GM19043 (cell line): ENCODE data around the gene SPATA24.

ENCODE experiments used
- ATAC-seq: cut with Tn5 transposase; IDR thresholded peaks from one replicate; pipeline ENCODE4 v1.9.1; 2021; ENCODE audit warnings: low read depth; ENCODE audit not compliant: unreplicated experiment

SPATA24 gene

DNA sequence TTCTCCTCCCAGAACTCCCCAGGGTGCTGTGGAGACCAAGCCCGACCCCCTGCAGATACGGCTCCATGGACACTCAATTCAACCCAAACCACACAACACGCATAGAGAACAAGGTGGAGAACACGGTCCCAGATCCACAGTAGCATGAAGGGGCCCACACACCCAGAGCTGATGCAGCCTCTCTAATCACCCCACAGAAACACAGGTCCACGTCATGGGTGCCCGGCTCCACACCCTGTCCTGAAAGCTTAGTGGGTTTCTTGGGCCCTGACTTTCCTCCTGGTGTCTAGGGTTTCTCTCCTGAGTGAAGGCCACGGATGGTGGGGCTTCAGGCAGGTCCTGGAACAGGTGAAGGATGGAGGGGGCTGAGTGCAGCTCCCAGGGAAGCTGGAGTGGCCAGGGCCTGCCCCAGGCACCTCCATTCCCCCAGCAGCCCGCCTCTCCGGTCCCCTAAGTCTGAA lies 19.3 kb downstream of the SPATA24 start:
- ATAC-seq: no peak

GRCh38 chr5:139383993-139384590 lies 19.8 kb downstream of the SPATA24 start:
- ATAC-seq: no peak

DNA sequence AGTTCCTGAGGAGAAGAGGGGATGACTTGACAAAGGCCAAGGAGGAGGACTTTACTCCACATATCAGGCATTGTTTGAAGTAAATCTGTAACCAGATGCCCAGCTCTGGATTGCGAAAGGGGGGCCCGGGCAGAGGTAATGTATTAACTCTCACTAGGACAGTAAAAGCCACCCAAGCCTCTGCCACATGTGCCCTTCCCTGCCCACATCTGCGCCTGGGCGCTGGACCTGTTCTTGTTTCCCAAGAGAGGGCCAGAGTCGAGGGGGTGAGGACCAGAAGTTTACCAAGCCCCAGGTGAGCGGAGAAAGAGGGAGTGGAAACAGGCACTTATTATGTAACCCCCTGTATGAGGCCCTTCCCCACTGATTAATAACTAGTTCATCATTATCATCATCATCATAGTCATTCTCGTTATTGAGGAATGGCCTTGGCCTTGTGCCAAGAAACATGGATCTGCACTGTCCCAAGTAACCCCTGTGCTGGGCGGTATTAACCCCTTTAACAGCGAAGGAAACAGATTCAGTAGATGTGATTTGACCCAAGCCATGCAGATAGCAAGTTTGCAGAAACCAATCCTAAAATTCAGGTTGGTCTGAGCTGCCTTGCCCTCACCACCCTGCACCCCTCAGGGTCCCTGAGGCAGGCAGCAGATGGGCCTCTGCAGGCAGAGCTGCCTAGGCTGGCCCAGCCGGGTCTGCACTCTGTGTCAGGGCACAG lies 20.5 kb downstream of the SPATA24 start, which contains the start of gene SLC23A1:
TSS of gene SLC23A1 (minus strand) at position 23 of the 718 bp plus-strand sequence. CDS start 44 bp downstream, outside the sequence.
- no peak for ATAC-seq

DNA sequence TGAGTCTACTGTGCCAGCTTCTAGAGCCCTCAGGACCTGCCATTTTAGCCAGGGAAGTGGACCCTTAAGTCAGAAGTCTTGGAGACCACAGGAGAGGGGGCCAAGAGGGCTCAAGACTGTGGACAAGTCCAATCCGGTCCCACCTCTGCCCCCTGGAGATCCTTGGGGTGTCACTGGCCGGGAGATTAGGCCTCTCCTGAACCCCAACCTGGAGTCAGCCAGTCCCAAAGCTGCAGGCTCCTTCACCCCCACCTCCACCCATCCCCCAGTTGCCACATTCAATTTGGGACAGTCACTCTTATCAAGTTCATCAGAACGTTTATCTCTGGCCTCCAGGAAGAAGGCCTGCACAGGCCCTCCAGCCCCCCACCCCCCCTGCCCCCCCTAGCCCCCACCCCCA lies 21.1 kb downstream of the SPATA24 start:
- no peak for ATAC-seq

- no peak for ATAC-seq
These were observed 21.8 kb downstream of the SPATA24 start for GRCh38 chr5:139381837-139382761.

GRCh38 chr5:139379626-139380449 lies 24.1 kb downstream of the SPATA24 start:
- no peak for ATAC-seq

GRCh38 chr5:139378941-139379361 lies 24.9 kb downstream of the SPATA24 start:
- ATAC-seq: no peak

DNA sequence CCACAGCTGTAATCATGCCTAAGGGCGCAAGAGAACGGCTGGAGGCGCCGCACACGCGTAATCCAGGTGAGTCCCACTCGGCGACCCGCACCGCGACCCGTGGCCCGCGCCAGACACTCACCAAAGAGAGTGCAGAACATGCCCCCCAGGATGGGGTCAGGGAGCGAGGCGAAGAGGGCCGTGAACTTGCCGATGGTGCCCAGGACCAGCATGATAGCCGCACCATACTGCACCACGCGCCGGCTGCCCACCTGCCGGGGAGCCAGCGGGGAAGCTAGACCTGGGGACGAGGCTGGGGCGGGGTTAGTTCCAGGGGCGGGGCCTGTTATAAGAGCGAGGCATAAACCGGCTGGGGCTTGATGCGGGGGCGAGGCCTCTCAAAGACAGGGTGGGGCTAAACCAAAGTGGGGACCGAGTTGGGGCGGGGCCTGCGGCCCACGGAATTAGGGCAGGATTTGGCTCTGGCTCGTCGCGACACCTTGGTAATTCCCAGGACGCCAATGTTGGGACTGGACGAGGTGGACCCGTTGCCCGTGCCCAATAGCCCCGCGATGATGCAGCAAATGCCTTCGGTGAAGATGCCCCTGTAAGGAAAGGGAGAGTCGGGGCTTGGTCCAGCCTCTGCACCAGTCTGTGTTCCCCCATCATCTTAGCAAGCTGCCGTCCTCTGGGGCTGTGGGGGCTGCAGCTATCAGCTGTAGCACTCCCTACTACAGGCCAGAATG lies 25.6 kb downstream of the SPATA24 start:
- ATAC-seq: no peak

- ATAC-seq: no peak
These were observed 26.7 kb downstream of the SPATA24 start for GRCh38 chr5:139377226-139377625.

GRCh38 chr5:139376364-139376763 lies 27.5 kb downstream of the SPATA24 start:
- no peak for ATAC-seq

DNA sequence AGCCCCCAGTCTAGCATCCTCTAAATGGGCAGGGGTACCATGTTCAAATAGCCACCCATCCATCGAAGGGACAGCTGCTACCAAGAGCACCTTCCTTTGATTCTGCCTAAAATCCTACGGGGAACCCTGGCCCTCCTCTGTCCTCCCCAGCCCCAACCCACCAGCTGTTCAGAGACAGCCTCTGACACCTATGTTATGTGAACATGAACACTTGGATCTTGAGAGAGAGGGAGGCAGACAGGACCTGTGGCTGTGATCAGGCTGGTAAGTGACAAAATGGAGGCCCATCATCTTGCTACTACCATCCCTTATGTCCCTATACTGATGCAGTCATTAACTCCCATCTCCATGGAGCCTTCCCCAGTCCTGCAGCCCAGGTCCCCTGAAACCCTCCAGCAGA lies 29.0 kb downstream of the SPATA24 start:
- ATAC-seq: no peak

DNA sequence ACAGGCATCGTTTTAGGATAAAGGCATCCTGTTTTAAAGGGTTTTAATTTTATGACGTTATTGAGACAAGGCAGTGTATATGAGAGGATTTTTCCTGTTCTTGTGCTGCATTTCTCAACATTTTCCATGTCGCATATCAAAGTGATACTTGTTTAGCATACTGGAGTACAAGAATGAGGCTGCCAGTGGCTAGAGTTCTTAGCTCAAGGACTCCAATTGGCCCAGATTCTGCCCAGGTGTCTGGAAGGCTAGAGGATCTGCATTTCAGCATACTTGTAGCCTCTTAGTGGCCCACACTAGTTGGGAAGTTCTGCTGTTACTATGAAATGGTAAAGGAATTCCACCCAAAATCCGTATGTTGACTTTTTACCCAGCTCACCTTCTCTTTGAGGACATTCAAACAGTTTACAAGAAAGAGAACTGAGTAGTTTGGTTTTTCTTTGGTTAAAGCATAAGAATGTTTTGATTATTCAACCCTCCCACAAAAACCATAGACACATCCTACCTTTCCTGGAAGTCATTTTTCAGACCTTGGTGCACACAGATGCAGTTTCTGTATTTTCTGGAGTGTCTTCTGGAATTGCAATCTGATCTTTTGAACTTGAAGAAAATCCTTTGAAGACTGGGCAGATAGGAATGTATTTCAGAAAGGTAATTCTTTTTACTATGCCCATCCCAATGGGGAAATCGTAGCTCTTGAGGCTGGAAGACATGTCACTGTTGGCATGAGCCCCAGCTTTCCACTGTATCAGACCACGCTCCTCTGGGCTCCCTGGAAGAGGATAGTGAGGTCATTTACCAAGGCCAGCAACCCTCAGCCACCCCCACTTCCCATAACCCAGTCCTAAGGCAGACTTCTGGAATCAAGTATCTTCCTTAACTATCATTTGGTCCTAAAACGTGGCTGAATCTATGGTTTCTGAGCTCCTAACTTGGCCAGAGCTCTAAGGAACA lies 32.1 kb downstream of the SPATA24 start:
- no peak for ATAC-seq

GRCh38 chr5:139369181-139369580 lies 34.7 kb downstream of the SPATA24 start:
- ATAC-seq: no peak

GRCh38 chr5:139368613-139369012 lies 35.3 kb downstream of the SPATA24 start:
- no peak for ATAC-seq

- no peak for ATAC-seq
These were observed 39.4 kb downstream of the SPATA24 start for GRCh38 chr5:139364466-139364865.

DNA sequence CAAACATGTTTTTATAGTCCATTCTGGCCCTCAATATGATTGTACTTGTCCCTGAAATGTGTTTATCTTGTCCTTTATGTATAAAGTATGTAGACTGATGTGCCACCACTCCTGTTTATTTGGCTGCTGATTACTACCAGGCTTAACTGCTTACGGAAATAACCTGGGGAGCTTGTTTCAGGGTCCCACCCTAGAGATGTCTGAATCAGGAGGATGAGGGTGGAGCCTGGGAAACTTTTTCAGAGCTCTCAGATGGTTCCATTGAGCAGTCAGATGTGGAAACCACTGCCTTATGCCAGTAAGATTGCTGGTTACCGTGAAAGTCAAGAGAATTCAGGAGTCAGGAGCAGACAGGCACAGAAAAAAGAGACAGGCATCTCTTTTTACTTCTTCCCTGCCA lies 40.0 kb downstream of the SPATA24 start:
- no peak for ATAC-seq

- no peak for ATAC-seq
These were observed 42.0 kb downstream of the SPATA24 start for GRCh38 chr5:139361835-139362429.

- ATAC-seq: no peak
These were observed 43.5 kb downstream of the SPATA24 start for GRCh38 chr5:139360384-139360783.
